Measurements from ENCODE around the gene ATRNL1.

ATRNL1 gene

GRCh38 chr10:115867305-115867704 is 774.1 kb downstream of the ATRNL1 start:
- DNase-seq (ENCODE audit: insufficient read length, low spot score) (no peak), FAIRE-seq (no peak)

- no peak for FAIRE-seq
- DNase-seq (ENCODE audit: insufficient read length, low spot score): no peak
Observed at GRCh38 chr10:115871855-115872254, 778.7 kb downstream of the ATRNL1 start.

- no peak for DNase-seq (ENCODE audit: insufficient read length, low spot score)
- no peak for FAIRE-seq
Observed at GRCh38 chr10:115875172-115875571, 782.0 kb downstream of the ATRNL1 start.

- DNase-seq (ENCODE audit: insufficient read length, low spot score): no peak
- no peak for FAIRE-seq
Observed at GRCh38 chr10:115879372-115880089, 786.4 kb downstream of the ATRNL1 start.

GRCh38 chr10:115882021-115882420 is 788.9 kb downstream of the ATRNL1 start:
- FAIRE-seq (no peak), DNase-seq (ENCODE audit: insufficient read length, low spot score) (no peak)

GRCh38 chr10:115883372-115883771 is 790.2 kb downstream of the ATRNL1 start:
- FAIRE-seq (no peak), DNase-seq (ENCODE audit: insufficient read length, low spot score) (no peak)

GRCh38 chr10:115884331-115884730 is 791.2 kb downstream of the ATRNL1 start:
- DNase-seq (ENCODE audit: insufficient read length, low spot score) (no peak), FAIRE-seq (no peak)

GRCh38 chr10:115895166-115895565 is 802.0 kb downstream of the ATRNL1 start:
- DNase-seq (ENCODE audit: insufficient read length, low spot score) (no peak), FAIRE-seq (no peak)

GRCh38 chr10:115898242-115898641 is 805.1 kb downstream of the ATRNL1 start:
- no peak for DNase-seq (ENCODE audit: insufficient read length, low spot score)
- FAIRE-seq: no peak

GRCh38 chr10:115902596-115902995 is 809.4 kb downstream of the ATRNL1 start:
- FAIRE-seq (no peak), DNase-seq (ENCODE audit: insufficient read length, low spot score) (no peak)

GRCh38 chr10:115903207-115903606 is 810.0 kb downstream of the ATRNL1 start:
- no peak for DNase-seq (ENCODE audit: insufficient read length, low spot score)
- no peak for FAIRE-seq

- DNase-seq (ENCODE audit: insufficient read length, low spot score): no peak
- FAIRE-seq: no peak
Observed at GRCh38 chr10:115903845-115904244, 810.7 kb downstream of the ATRNL1 start.

GRCh38 chr10:115909037-115909436 is 815.9 kb downstream of the ATRNL1 start:
- DNase-seq (ENCODE audit: insufficient read length, low spot score): no peak
- no peak for FAIRE-seq

GRCh38 chr10:115909962-115910731 is 817.0 kb downstream of the ATRNL1 start:
- DNase-seq (ENCODE audit: insufficient read length, low spot score) (no peak), FAIRE-seq (no peak)

GRCh38 chr10:115914475-115914874 is 821.3 kb downstream of the ATRNL1 start:
- FAIRE-seq: no peak
- no peak for DNase-seq (ENCODE audit: insufficient read length, low spot score)

GRCh38 chr10:115915429-115915828 is 822.3 kb downstream of the ATRNL1 start:
- FAIRE-seq (no peak), DNase-seq (ENCODE audit: insufficient read length, low spot score) (no peak)

GRCh38 chr10:115918812-115919211 is 825.6 kb downstream of the ATRNL1 start:
- no peak for FAIRE-seq
- DNase-seq (ENCODE audit: insufficient read length, low spot score): no peak

GRCh38 chr10:115921795-115922194 is 828.6 kb downstream of the ATRNL1 start:
- FAIRE-seq (no peak), DNase-seq (ENCODE audit: insufficient read length, low spot score) (no peak)

GRCh38 chr10:115931309-115931708 is 838.1 kb downstream of the ATRNL1 start:
- FAIRE-seq (no peak), DNase-seq (ENCODE audit: insufficient read length, low spot score) (no peak)

GRCh38 chr10:115932099-115932498 is 838.9 kb downstream of the ATRNL1 start:
- no peak for DNase-seq (ENCODE audit: insufficient read length, low spot score)
- FAIRE-seq: no peak

GRCh38 chr10:115933098-115933497 is 839.9 kb downstream of the ATRNL1 start:
- DNase-seq (ENCODE audit: insufficient read length, low spot score) (no peak), FAIRE-seq (no peak)

GRCh38 chr10:115935731-115936130 is 842.6 kb downstream of the ATRNL1 start:
- FAIRE-seq: no peak
- DNase-seq (ENCODE audit: insufficient read length, low spot score): no peak
